Chondrocyte (in vitro differentiated cells): Measurements from ENCODE around the gene HIPK4. TPM values are rescaled to one million over a fixed set of nuclear protein-coding genes. Genes with fewer than 3 reads are reported as not detected.

ENCODE experiments used
- DNase-seq: peaks from one replicate; pipeline ENCODE4 v3.0.0; 2021; ENCODE audit warnings: mixed read lengths, low spot score
- H3K27ac Mint-ChIP-seq: one replicate; pipeline ENCODE4 v1.8.0; 2021; ENCODE audit warnings: mild to moderate bottlenecking, moderate library complexity, mixed read lengths; ENCODE audit not compliant: unreplicated experiment
- H3K27me3 Mint-ChIP-seq: 2 replicates; pipeline ENCODE4 v1.8.0; 2021; ENCODE audit warnings: low read depth, mixed read lengths
- H3K36me3 Mint-ChIP-seq: 2 replicates; pipeline ENCODE4 v1.8.0; 2021; ENCODE audit warnings: low read depth, mixed read lengths
- H3K4me1 Mint-ChIP-seq: 2 replicates; pipeline ENCODE4 v1.8.0; 2021; ENCODE audit warnings: low read depth, mild to moderate bottlenecking, mixed read lengths
- H3K4me3 Mint-ChIP-seq: one replicate; pipeline ENCODE4 v1.8.0; 2021; ENCODE audit warnings: mild to moderate bottlenecking, moderate library complexity, mixed read lengths; ENCODE audit not compliant: unreplicated experiment
- H3K9me3 Mint-ChIP-seq: 2 replicates; pipeline ENCODE4 v1.8.0; 2021; ENCODE audit warnings: low read depth, mixed read lengths
- CTCF ChIP-seq: fragments of 200-600 bp; sonication (generic); IDR thresholded peaks from 2 replicates; pipeline ENCODE4 v1.5.0; 2021; ENCODE audit warnings: antibody characterized with exemption, mild to moderate bottlenecking, moderate library complexity
- total RNA-seq: library from RNA; stranded (reverse); gene quantifications from 3 replicates; pipeline ENCODE4 v1.2.1, GENCODE V29; 2021

The HIPK4 gene
- total RNA-seq, 1 donor from 2014 or later, result 0.20 TPM

- peaks cover 24% of the 10 kb centered on the region for H3K4me1 Mint-ChIP-seq
- no peak overlapping the region for H3K4me3 Mint-ChIP-seq
- no peaks in the 10 kb centered on the region for H3K9me3 Mint-ChIP-seq
- peaks cover 13% of the 10 kb centered on the region for H3K36me3 Mint-ChIP-seq
- H3K27me3 Mint-ChIP-seq, result no peaks in the 10 kb centered on the region
- no peak overlapping the region for H3K27ac Mint-ChIP-seq
- TF ChIP-seq CTCF, result no peak
- no peak for DNase-seq
Measured at GRCh38 chr19:40339018-40339728, 50.8 kb downstream of the HIPK4 start.

GRCh38 chr19:40337594-40337993, 52.4 kb downstream of the HIPK4 start:
- H3K27ac Mint-ChIP-seq, result no peak overlapping the region
- H3K4me1 Mint-ChIP-seq, result peaks cover 17% of the 10 kb centered on the region
- no peak overlapping the region for H3K4me3 Mint-ChIP-seq
- peaks cover 20% of the 10 kb centered on the region for H3K36me3 Mint-ChIP-seq
- no peaks in the 10 kb centered on the region for H3K9me3 Mint-ChIP-seq
- H3K27me3 Mint-ChIP-seq, result no peaks in the 10 kb centered on the region
- DNase-seq, result no peak
- TF ChIP-seq CTCF, result no peak

GRCh38 chr19:40337107-40337506, 52.9 kb downstream of the HIPK4 start:
- Mint-ChIP-seq H3K4me1 (peaks cover 12% of the 10 kb centered on the region), H3K27ac (no peak overlapping the region), H3K36me3 (peaks cover 23% of the 10 kb centered on the region), H3K4me3 (no peak overlapping the region), H3K9me3 (no peaks in the 10 kb centered on the region), H3K27me3 (no peaks in the 10 kb centered on the region)
- no peak for DNase-seq
- TF ChIP-seq CTCF, result no peak

- Mint-ChIP-seq H3K27me3 (no peaks in the 10 kb centered on the region), H3K9me3 (no peaks in the 10 kb centered on the region), H3K36me3 (peaks cover 25% of the 10 kb centered on the region), H3K4me3 (no peak overlapping the region), H3K4me1 (peaks cover 6% of the 10 kb centered on the region), H3K27ac (no peak overlapping the region)
- TF ChIP-seq CTCF, result no peak
- DNase-seq, result no peak
Measured at GRCh38 chr19:40336601-40336900, 53.4 kb downstream of the HIPK4 start.

DNA sequence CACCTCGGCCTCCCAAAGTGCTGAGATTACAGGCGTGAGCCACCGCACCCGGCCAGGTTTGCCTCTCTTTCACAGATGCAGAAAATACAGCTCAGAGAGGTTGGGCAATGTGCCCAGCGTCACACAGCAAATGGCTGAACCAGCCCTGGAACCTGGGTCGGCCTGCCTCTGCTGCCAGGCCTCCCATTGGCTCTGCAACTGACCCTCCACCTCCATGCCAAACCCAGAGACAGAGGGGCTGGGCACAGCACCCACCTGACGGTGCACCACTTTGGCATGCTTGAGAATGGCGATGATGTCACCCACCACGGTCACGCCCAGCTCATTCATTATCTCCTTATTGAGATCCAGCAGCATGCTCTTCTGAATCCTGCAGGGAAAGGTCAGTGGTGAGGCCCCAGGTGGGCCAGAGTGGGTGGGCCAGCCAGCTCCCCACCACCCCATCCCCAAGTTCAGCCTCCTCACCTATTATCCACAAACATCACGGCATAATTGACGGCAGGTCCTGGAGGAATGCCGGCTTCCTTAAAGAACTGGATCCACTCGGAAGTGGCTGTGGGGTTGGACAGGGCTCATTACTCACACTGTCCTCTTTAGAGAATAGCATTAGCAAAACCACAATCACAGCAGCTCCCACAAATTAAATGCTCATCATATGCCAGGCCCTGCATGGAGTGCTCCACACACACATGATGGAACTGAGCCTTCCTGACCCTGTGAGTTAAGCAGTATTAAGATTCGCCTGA, 54.0 kb downstream of the HIPK4 start:
- Mint-ChIP-seq H3K27me3 (no peaks in the 10 kb centered on the region), H3K4me1 (peaks cover 3% of the 10 kb centered on the region), H3K27ac (no peak overlapping the region), H3K4me3 (no peak overlapping the region), H3K36me3 (peaks cover 29% of the 10 kb centered on the region), H3K9me3 (no peaks in the 10 kb centered on the region)
- no peak for TF ChIP-seq CTCF
- DNase-seq, result no peak
